ENCODE data around the gene SERPINB10.

DNA sequence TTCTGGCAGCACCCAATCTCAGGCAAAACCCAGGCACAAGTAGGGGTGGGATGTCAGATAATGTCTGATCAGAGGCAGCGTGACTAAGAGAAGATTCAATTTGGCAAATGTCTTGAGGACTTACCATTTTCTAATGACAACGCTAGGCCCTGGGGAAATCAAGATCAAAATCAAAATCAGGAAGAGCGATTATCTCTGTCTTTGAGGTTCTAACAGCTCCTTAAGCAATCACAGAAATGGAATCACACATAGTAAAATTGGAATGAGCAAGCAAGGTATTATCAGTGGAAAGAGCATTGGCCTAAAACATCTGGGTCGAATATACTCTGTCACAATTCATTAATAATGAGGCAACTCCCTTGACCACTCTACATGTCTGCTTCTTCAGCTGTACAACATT lies 28.8 kb upstream of the SERPINB10 start:
- no peak for TF ChIP-seq EZH2 (IDR thresholded peaks at IDR 0.05; ENCODE audit: low read depth)
- TF ChIP-seq, protein P1, sequence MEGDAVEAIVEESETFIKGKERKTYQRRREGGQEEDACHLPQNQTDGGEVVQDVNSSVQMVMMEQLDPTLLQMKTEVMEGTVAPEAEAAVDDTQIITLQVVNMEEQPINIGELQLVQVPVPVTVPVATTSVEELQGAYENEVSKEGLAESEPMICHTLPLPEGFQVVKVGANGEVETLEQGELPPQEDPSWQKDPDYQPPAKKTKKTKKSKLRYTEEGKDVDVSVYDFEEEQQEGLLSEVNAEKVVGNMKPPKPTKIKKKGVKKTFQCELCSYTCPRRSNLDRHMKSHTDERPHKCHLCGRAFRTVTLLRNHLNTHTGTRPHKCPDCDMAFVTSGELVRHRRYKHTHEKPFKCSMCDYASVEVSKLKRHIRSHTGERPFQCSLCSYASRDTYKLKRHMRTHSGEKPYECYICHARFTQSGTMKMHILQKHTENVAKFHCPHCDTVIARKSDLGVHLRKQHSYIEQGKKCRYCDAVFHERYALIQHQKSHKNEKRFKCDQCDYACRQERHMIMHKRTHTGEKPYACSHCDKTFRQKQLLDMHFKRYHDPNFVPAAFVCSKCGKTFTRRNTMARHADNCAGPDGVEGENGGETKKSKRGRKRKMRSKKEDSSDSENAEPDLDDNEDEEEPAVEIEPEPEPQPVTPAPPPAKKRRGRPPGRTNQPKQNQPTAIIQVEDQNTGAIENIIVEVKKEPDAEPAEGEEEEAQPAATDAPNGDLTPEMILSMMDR (conservative IDR thresholded peaks at IDR 0.05) = no peak
